NCI-H187 (cell line): ENCODE results near the gene MEIOSIN.
A peak's percentile ranks its signal among the peaks of the same experiment; 100 is the strongest.

Experiments
- DNase-seq, 2 experiments: peaks; one replicate each; lab custom pipeline; 2025; lab: John Stamatoyannopoulos, UW

MEIOSIN gene

GRCh38 chr19:45765702-45766295 is 32.6 kb downstream of the MEIOSIN start:
- no peak for DNase-seq

DNA sequence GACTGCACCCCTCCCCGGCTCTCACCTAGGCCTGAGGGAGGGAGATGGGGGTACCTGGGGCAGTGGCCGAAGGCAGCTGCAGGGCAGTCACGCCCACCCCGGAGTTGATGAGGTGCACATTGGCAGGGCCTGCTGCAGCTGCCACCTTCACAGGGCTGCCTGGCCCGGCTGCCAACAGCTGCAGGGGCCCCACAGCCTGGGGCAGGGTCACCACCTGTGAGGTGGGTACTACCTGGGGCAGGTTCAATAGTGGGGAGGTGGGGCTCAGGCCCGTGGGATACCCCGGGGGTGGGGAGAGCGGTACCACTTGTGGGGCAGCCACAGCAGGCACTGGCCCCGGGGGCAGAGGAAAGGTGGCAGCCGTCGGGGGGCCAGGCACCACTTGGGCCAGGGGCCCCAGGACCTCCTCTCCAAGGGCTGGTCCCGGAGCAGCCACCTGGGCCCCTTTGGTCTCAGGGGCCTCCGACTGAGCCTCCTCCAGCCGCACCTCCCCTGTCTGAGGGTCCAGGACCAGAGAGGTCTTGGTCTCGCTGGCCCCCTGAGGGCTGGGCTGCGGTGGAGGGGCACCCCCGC is 33.1 kb downstream of the MEIOSIN start:
- no peak for DNase-seq

GRCh38 chr19:45766869-45767346 is 33.7 kb downstream of the MEIOSIN start:
- DNase-seq: no peak

DNA sequence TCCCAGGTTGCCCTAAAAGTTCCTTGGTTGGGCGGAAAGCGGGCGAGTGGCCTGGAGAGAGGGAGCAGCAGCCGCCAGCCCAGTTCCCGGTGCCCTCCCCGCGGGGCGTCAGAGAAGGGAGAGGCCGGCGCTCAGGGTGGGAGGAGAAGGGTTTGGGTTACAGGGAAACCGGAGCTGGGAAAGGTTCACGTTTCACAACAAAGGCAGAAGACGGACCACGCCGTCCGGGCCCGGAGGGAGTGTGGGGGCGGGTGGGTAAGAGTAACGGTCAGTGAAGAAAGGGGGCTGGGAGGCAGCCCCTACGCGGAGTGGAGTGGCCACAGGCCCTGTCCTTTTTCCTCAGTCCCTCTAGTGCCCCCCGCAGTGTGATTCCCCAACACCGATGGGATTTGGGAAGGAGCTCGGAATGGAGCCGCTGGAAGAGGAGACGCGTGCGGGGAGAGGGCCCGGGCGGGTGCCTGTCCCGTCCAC is 34.2 kb downstream of the MEIOSIN start:
- peak; percentile 31 to 39 for DNase-seq

GRCh38 chr19:45767881-45768654 is 34.8 kb downstream of the MEIOSIN start:
- DNase-seq: peak in 1 of 2 experiments; percentile 17

DNA sequence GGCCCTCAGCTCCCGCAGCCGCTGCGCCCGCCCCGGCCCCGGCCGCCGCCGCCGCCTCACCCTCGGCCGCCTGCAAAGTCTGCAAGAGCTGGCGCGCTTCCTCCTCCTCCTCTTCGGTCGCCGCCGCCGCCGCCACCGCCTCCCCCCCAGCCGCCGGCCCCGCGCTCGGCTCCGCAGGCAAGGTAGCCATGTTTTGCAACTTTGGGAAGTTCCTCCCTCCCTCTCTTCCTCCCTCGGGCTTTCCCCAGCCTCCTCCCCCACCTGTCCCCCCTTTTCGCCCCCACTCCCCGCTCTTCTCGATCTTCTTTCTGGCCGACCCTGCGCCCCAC is 35.4 kb downstream of the MEIOSIN start:
- DNase-seq: no peak

DNA sequence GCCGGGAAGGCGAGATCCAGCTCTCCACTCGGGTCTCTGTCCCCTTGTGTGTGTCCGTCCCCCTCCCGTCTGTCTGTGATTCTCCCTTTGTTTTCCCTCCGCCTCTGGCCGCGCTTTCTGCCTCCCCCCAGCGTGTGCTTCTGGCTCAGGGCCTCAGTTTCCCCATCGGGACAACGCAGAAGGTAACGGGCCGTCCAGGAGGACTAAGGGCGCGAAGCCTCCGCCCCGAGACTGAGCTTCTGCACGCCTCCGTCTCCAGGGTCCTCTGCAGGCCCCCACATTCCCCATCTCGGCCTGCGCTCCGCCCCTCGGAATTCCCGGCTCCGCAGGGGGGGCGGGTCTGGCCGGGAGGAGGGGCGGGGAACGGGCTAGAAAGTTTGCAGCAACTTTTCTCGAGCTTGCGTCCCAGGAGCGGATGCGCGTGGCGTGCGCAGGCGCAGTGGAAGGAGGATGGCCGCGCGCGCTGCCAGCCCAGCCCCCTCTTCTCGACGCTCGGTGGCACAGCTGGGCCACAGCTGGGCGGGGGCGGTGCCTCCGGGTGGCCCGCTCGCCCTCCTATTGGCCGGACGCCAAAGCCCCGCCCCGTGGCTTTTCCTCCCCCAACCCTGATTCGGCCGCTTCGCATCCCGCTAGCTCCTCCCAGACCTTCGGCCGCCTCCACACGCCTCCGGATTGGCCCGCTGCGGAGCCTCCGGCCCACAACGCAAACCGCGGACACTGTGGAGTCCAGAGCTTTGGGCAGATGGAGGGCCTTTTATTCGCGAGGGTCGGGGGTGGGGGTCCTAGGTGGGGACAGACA is 35.9 kb downstream of the MEIOSIN start, which contains the start of gene SIX5:
TSS of gene SIX5 (minus strand) at position 269 of the 799 bp plus-strand sequence. CDS start 408 bp downstream, outside the sequence.
- peak; percentile 96 to 98 for DNase-seq

DNA sequence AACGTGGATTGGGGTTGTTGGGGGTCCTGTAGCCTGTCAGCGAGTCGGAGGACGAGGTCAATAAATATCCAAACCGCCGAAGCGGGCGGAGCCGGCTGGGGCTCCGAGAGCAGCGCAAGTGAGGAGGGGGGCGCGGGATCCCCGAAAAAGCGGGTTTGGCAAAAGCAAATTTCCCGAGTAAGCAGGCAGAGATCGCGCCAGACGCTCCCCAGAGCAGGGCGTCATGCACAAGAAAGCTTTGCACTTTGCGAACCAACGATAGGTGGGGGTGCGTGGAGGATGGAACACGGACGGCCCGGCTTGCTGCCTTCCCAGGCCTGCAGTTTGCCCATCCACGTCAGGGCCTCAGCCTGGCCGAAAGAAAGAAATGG is 36.6 kb downstream of the MEIOSIN start:
- DNase-seq: peak in 1 of 2 experiments; percentile 61

DNA sequence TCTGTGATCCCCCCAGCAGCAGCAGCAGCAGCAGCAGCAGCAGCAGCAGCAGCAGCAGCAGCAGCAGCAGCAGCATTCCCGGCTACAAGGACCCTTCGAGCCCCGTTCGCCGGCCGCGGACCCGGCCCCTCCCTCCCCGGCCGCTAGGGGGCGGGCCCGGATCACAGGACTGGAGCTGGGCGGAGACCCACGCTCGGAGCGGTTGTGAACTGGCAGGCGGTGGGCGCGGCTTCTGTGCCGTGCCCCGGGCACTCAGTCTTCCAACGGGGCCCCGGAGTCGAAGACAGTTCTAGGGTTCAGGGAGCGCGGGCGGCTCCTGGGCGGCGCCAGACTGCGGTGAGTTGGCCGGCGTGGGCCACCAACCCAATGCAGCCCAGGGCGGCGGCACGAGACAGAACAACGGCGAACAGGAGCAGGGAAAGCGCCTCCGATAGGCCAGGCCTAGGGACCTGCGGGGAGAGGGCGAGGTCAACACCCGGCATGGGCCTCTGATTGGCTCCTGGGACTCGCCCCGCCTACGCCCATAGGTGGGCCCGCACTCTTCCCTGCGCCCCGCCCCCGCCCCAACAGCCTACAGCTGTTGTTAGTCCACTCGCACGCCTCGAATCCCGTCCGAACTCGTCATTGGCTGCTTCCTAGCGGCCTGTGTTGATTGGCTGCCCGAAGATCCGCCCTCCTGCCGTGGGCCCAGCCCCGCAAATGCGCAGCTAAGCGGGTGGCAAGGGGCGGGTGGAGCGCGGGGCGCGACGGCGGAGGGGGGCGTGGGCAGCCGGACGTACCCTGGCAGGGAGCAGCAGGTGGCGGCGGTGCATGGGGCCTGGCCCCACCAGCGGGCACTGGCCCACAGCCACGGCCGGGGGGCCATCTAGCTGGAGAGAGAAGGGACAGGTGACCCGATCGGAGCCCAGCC is 37.2 kb downstream of the MEIOSIN start:
- DNase-seq: peak; percentile 95 to 98

- no peak for DNase-seq
These were observed 38.2 kb downstream of the MEIOSIN start for GRCh38 chr19:45771311-45771933.

- no peak for DNase-seq
These were observed 39.0 kb downstream of the MEIOSIN start for GRCh38 chr19:45772130-45772840.

DNA sequence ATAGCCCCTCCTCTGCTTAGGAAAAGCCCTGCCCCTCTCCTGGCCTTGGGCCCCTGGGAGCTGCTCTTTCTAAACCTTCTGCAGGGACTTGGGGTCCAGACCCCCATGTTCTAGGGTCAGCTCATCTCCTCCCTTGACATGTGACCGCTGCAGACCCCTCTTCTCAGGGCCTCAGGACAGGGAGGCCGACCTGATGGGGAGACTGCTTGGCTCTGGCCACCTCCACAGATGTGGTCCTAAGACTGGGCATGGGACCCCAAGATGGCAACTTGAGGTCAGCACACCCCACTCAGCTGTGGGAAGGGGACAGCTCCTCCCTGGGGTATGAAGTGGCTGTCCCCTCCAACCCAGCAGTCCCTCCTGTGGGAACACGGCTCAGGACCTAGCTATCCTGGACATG is 39.7 kb downstream of the MEIOSIN start:
- no peak for DNase-seq

DNA sequence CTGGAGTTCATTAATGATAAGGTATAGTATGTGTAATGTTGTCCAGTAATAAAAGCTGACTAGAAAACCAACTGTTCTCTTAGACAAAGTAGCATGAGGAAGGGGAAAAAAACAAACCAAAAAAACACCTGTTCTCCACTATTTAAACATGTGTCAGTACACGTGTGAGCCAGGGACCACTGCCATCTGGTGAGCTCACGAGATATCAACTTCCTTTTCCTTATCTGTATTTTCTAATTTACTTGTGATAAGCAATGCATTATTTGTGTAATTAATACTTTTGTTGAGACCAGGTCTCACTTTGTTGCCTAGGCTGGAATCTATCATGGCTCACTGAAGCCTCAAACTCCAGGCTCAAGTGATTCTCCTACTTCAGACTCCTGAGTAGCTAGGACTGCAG is 40.1 kb downstream of the MEIOSIN start:
- DNase-seq: no peak

DNA sequence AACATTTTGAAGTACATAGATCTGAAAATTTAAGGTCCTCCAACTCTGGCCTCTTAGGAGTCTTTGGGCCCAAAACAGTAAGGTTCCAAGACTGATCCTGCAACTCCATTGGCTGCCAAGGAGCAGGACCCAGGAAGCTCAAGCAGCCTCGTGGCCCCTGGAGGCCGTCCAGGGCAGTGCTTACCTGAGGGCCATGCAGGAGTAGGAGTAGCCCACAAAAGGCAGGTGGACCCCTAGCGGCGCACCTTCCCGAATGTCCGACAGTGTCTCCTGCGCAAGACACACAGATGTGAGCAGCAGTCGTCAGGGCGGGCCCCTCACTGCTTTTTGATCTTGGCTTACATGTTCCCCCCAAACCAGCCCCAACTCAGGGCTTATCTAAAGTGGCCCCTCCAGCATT is 41.5 kb downstream of the MEIOSIN start:
- DNase-seq: no peak

- DNase-seq: no peak
These were observed 44.2 kb downstream of the MEIOSIN start for GRCh38 chr19:45777395-45777961.

- DNase-seq: no peak
These were observed 44.9 kb downstream of the MEIOSIN start for GRCh38 chr19:45778010-45778661.

GRCh38 chr19:45779231-45780145 is 46.2 kb downstream of the MEIOSIN start:
- peak; percentile 95 to 97 for DNase-seq

GRCh38 chr19:45780146-45780447 is 46.9 kb downstream of the MEIOSIN start:
- DNase-seq: no peak
